Right cardiac atrium (tissue), 5 donors: ENCODE data around the gene SERPINA4. TPM values are rescaled to one million over a fixed set of nuclear protein-coding genes. Genes with fewer than 3 reads are reported as not detected.

Experiments used
- ATAC-seq, 2 donors: fragments of 200-7000 bp; cut with Tn5 transposase; one replicate each; pipeline versions ENCODE4 v1.8.0 to v1.9.1; 2020; ENCODE audit warnings: moderate library complexity in 2 of 2, mild to moderate bottlenecking in 1 of 2
- DNase-seq, 3 donors: peaks; one replicate each; pipeline ENCODE4 v3.0.0-alpha.2; 2020
- H3K27ac ChIP-seq: one replicate; pipeline ENCODE4 v1.5.1; 2013; ENCODE audit warnings: mild to moderate bottlenecking, low read length, control low read depth, moderate library complexity
- H3K27me3 ChIP-seq: one replicate; pipeline ENCODE4 v1.6.1; 2013; ENCODE audit not compliant: control insufficient read depth, insufficient read depth
- H3K4me1 ChIP-seq: one replicate; pipeline ENCODE4 v1.6.1; 2013; ENCODE audit warnings: low read length; ENCODE audit not compliant: control insufficient read depth, insufficient read depth
- H3K4me3 ChIP-seq: one replicate; pipeline ENCODE4 v1.5.1; 2013; ENCODE audit warnings: low read length, control low read depth
- H3K9me3 ChIP-seq: one replicate; pipeline ENCODE4 v1.6.1; 2013; ENCODE audit warnings: low read length; ENCODE audit not compliant: control insufficient read depth
- WGBS: extraction: QIAGEN DNeasy Blood & Tissue Kit; methylation state at CpG from one replicate; pipeline ENCODE4 v1.1.7; 2013; 5-methylcytosine and 5-hydroxymethylcytosine counted together
- intact Hi-C, 4 donors: fragments of 100-400 bp; cut with DNase I; formaldehyde crosslinking; loops; one replicate each; pipeline versions ENCODE4 v1.11.0 to v1.14.0; 2022 to 2023
- polyA plus RNA-seq: library from polyadenylated mRNA; stranded (reverse); fragments of 200-250 nt; gene quantifications from one replicate; pipeline ENCODE4 v1.2.3, GENCODE V29; 2013
- total RNA-seq, 4 donors: library from RNA; stranded (reverse); fragmentation: NEBNext Ultra II Directional; extraction: Animal tissue kit (Norgen Biotek cat#: 25700); gene quantifications; one replicate each; pipeline ENCODE4 v1.2.1, GENCODE V29; 2021
- donor health status: healthy with polysubstance abuse.
- donor health status: DM: no; HTN: yes; CAD: no.
- donor health status: DM: no; HTN: no; CAD: no.
- donor health status: DM: no; HTN: yes; CAD: no; lungs with severe emphysema.
- donor health status: DM: yes; HTN: yes; CAD: no.

SERPINA4 gene
- total and polyA plus RNA-seq, 5 donors: not detected

GRCh38 chr14:94594441-94594840, 33.2 kb downstream of the SERPINA4 start:
- WGBS: 86% methylated on average over 7 of the region's 7 CpGs
- intact Hi-C loops: no loop called here
- H3K4me1 ChIP-seq: peaks cover 2% of the 10 kb centered on the region
- DNase-seq (no peak), ATAC-seq (no peak)
- H3K27me3 ChIP-seq: no peaks in the 10 kb centered on the region
- H3K27ac ChIP-seq: no peak overlapping the region
- H3K4me3 ChIP-seq: no peak overlapping the region
- H3K9me3 ChIP-seq: no peaks in the 10 kb centered on the region

GRCh38 chr14:94595912-94596311, 34.7 kb downstream of the SERPINA4 start:
- no peak for ATAC-seq

DNA sequence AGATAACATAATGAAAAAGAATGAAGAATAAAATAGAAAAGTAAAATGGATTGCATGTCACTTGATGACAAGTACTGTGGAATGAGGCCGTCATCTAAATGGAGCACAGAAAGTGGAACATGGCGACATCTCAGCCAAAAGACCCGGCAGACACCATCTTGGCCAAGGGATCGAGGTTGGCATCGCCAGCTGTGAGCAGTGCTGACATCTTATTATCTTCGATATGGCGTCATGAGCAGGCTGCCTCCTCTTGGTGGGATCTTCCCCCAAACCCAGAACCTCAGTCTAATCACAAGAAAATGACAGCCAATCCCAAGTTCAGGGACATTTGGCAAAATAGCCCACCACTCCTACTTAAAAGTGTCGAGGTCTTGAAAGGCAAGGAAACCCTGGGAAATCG, 35.1 kb downstream of the SERPINA4 start:
- peaks cover 13% of the 10 kb centered on the region for H3K4me1 ChIP-seq
- ATAC-seq (no peak), DNase-seq (no peak)
- H3K9me3 ChIP-seq: no peaks in the 10 kb centered on the region
- intact Hi-C loops: no loop called here
- no peak overlapping the region for H3K4me3 ChIP-seq
- H3K27ac ChIP-seq: no peak overlapping the region
- WGBS: 72% methylated on average over 9 of the region's 9 CpGs
- H3K27me3 ChIP-seq: no peaks in the 10 kb centered on the region

More at GRCh38 chr14:94595912-94596311, 34.7 kb downstream of the SERPINA4 start:
- intact Hi-C loops: no loop called here
- no peaks in the 10 kb centered on the region for H3K9me3 ChIP-seq
- H3K27ac ChIP-seq: no peak overlapping the region
- no peaks in the 10 kb centered on the region for H3K27me3 ChIP-seq
- DNase-seq: no peak
- H3K4me3 ChIP-seq: no peak overlapping the region
- H3K4me1 ChIP-seq: peaks cover 13% of the 10 kb centered on the region
- WGBS: 68% methylated on average over 2 of the region's 2 CpGs

GRCh38 chr14:94597788-94598187, 36.5 kb downstream of the SERPINA4 start:
- ATAC-seq (no peak), DNase-seq (no peak)
- peaks cover 13% of the 10 kb centered on the region for H3K4me1 ChIP-seq
- H3K4me3 ChIP-seq: no peak overlapping the region
- no peaks in the 10 kb centered on the region for H3K9me3 ChIP-seq
- intact Hi-C loops: no loop called here
- WGBS: 81% methylated on average over 5 of the region's 5 CpGs
- H3K27ac ChIP-seq: no peak overlapping the region
- no peaks in the 10 kb centered on the region for H3K27me3 ChIP-seq

DNA sequence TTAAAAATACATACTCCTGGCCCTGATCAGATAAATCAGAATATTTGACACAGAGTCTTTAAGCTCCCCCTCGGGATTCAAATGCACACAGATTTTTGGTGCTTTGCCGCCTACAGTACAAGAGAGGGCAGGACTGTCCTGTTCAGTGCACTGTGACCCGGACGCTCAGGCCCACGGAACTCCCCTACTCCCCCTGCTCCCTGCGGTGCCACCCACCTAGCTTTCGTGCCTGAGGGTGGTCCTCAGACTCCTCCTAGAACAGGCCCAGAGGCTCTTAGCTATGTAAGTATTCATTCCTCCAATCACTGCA, 37.2 kb downstream of the SERPINA4 start:
- no peak for ATAC-seq
- no peaks in the 10 kb centered on the region for H3K27me3 ChIP-seq
- H3K4me1 ChIP-seq: peaks cover 13% of the 10 kb centered on the region
- H3K9me3 ChIP-seq: no peaks in the 10 kb centered on the region
- H3K27ac ChIP-seq: no peak overlapping the region
- 75% methylated on average over 7 of the region's 7 CpGs for WGBS
- no peak overlapping the region for H3K4me3 ChIP-seq
- peak in 1 of 3 donors; percentile 37 for DNase-seq
- intact Hi-C loops: no loop called here

- ATAC-seq (peak; percentile 77 to 84), DNase-seq (peak; percentile 69 to 86 (median 74))
- H3K27me3 ChIP-seq: no peaks in the 10 kb centered on the region
- intact Hi-C loops: no loop called here
- no peaks in the 10 kb centered on the region for H3K9me3 ChIP-seq
- H3K27ac ChIP-seq: peak overlapping the region; percentile 54
- WGBS: 69% methylated on average over 11 of the region's 11 CpGs
- no peak overlapping the region for H3K4me3 ChIP-seq
- H3K4me1 ChIP-seq: peaks cover 13% of the 10 kb centered on the region
These were observed 37.8 kb downstream of the SERPINA4 start for GRCh38 chr14:94598816-94599655.

DNA sequence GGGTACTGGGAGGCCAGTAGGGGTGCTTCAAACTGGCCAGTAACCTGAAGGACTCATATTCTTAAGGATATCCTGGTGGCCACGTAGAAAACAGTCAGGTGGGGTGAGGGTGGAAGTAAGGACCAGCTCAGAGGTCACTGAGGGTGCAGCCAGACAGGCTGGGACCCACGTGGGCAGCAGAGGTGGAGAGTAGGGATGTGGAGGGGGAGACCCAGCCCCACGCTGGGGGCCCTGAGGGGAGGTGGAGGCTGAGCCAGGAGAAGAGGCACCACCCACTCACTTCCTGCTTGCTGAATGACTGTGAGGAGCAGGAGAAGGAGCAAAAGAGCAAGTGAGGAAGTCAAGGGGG, 38.4 kb downstream of the SERPINA4 start:
- H3K4me1 ChIP-seq: peaks cover 13% of the 10 kb centered on the region
- H3K4me3 ChIP-seq: no peak overlapping the region
- DNase-seq (no peak), ATAC-seq (no peak)
- H3K9me3 ChIP-seq: no peaks in the 10 kb centered on the region
- H3K27me3 ChIP-seq: no peaks in the 10 kb centered on the region
- intact Hi-C loops: no loop called here
- 41% methylated on average over 3 of the region's 3 CpGs for WGBS
- H3K27ac ChIP-seq: peak overlapping the region; percentile 54

DNA sequence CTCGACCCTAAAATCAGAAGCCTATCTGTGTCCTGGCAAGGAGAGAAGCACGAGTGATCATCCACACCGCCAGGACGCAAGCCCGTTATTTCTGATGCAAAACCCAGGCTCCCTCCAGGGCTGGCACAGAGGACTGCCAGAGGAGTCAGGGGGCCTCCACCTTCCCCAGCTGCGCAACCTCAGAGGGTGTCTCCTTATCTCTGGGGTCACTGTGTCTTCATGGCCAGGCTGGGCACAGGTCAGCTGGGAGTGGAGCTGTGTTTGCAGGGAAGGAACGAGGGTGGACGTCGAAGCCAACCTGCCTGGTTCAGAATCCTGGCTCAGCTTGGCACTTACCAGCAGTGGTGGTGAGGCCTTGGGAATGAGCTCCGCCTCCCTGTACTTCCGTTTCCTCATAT, 38.9 kb downstream of the SERPINA4 start:
- 82% methylated on average over 11 of the region's 11 CpGs for WGBS
- H3K4me1 ChIP-seq: peaks cover 13% of the 10 kb centered on the region
- H3K9me3 ChIP-seq: no peaks in the 10 kb centered on the region

GRCh38 chr14:94601884-94602391, 40.7 kb downstream of the SERPINA4 start:
- 20% methylated on average over 6 of the region's 6 CpGs for WGBS
- H3K27ac ChIP-seq: peak overlapping the region; percentile 75
- ATAC-seq: peak; percentile 87
- H3K27me3 ChIP-seq: no peaks in the 10 kb centered on the region
- intact Hi-C loops: no loop called here
- H3K4me3 ChIP-seq: no peak overlapping the region
- peak; percentile 85 to 93 (median 88) for DNase-seq
- no peaks in the 10 kb centered on the region for H3K9me3 ChIP-seq
- peaks cover 13% of the 10 kb centered on the region for H3K4me1 ChIP-seq

More for the DNA sequence above, 38.9 kb downstream of the SERPINA4 start:
- ATAC-seq (no peak), DNase-seq (peak in 1 of 3 donors; percentile 53)
- intact Hi-C loops: no loop called here
- H3K27me3 ChIP-seq: no peaks in the 10 kb centered on the region
- H3K4me3 ChIP-seq: no peak overlapping the region
- peak overlapping the region; percentile 79 for H3K27ac ChIP-seq

- H3K4me1 ChIP-seq: peaks cover 13% of the 10 kb centered on the region
- no peak for DNase-seq
- WGBS: 87% methylated on average over 5 of the region's 5 CpGs
- H3K27me3 ChIP-seq: no peaks in the 10 kb centered on the region
- H3K9me3 ChIP-seq: no peaks in the 10 kb centered on the region
- H3K27ac ChIP-seq: no peak overlapping the region
- intact Hi-C loops: no loop called here
- no peak for ATAC-seq
- H3K4me3 ChIP-seq: no peak overlapping the region
These were observed 41.5 kb downstream of the SERPINA4 start for GRCh38 chr14:94602722-94603121.

- ATAC-seq (no peak), DNase-seq (no peak)
- intact Hi-C loops: no loop called here
- no peaks in the 10 kb centered on the region for H3K27me3 ChIP-seq
- H3K27ac ChIP-seq: no peak overlapping the region
- WGBS: 57% methylated on average over 3 of the region's 3 CpGs
- H3K9me3 ChIP-seq: no peaks in the 10 kb centered on the region
- no peak overlapping the region for H3K4me3 ChIP-seq
- H3K4me1 ChIP-seq: peaks cover 2% of the 10 kb centered on the region
These were observed 44.1 kb downstream of the SERPINA4 start for GRCh38 chr14:94605361-94605760.
